A549 (cell line): ENCODE results near the gene GABBR2. TPM values are rescaled to one million over a fixed set of nuclear protein-coding genes. Genes with fewer than 3 reads are reported as not detected.

ENCODE experiments used
- ATAC-seq, 2 experiments: fragments of 200-7000 bp in 1 of 2; fragments of >200 bp in 1 of 2; cut with Nextera tagmentation in 1 of 2; cut with Tn5 transposase in 1 of 2; 3 replicates each; pipeline versions ENCODE4 v1.8.0 to v1.9.1; 2018 to 2020; ENCODE audit warnings: mild to moderate bottlenecking in 1 of 2, moderate library complexity in 1 of 2
- CTCF ChIA-PET: fragments of 300-600 bp; sonication (Branson Sonifier 250); formaldehyde crosslinking; extraction: SDS; loops from one replicate; lab custom pipeline; 2021; ENCODE audit warnings: antibody characterized with exemption, inconsistent platforms; lab: Yijun Ruan, JAX
- POLR2A ChIA-PET: fragments of 350-600 bp; formaldehyde crosslinking; extraction: SDS; loops from one replicate; lab custom pipeline; 2021; ENCODE audit warnings: antibody characterized with exemption, inconsistent platforms; lab: Yijun Ruan, JAX
- DNase-seq, 2 experiments: peaks; one replicate each; pipeline versions ENCODE4 v3.0.0 to v3.0.0-alpha.2; 2011 to 2016; ENCODE audit warnings: low read depth in 1 of 2, low spot score in 1 of 2
- FAIRE-seq: peaks from 2 replicates; lab custom pipeline; 2011; peaks lifted over from hg19 to GRCh38; lab: Jason Lieb, UNC
- H3K27ac ChIP-seq, 2 experiments: fragments of >200 bp; sonication (Bioruptor Twin); formaldehyde crosslinking; 3 replicates each; pipeline ENCODE4 v1.5.1; 2016 to 2017
- H3K4me1 ChIP-seq: fragments of >200 bp; sonication (Bioruptor Twin); formaldehyde crosslinking; 3 replicates; pipeline ENCODE4 v1.6.1; 2016
- H3K4me2 ChIP-seq: fragments of >200 bp; sonication (Bioruptor Twin); formaldehyde crosslinking; 3 replicates; pipeline ENCODE4 v1.6.1; 2016
- H3K4me3 ChIP-seq: fragments of >200 bp; sonication (Bioruptor Twin); formaldehyde crosslinking; 3 replicates; pipeline ENCODE4 v1.5.1; 2016
- H3K9me3 ChIP-seq: fragments of >200 bp; sonication (Bioruptor Twin); formaldehyde crosslinking; 3 replicates; pipeline ENCODE4 v1.6.1; 2016
- CBX2 ChIP-seq: fragments of 200-600 bp; sonication (generic); IDR thresholded peaks from 2 replicates; pipeline ENCODE4 v1.6.1; 2016; ENCODE audit warnings: low read depth, mild to moderate bottlenecking, borderline replicate concordance
- CBX8 ChIP-seq: fragments of 200-600 bp; sonication (generic); IDR thresholded peaks from 2 replicates; pipeline ENCODE4 v1.6.1; 2016
- CEBPB ChIP-seq, 2 experiments: fragments of >200 bp in 1 of 2; sonication (Bioruptor Twin) in 1 of 2; formaldehyde crosslinking in 1 of 2; IDR thresholded peaks; 2 replicates each; pipeline ENCODE4 v1.6.1; 2012 to 2016
- CHD2 ChIP-seq: fragments of 150-350 bp; IDR thresholded peaks from 2 replicates; pipeline ENCODE4 v1.6.1; 2014; ENCODE audit warnings: low read length; ENCODE audit not compliant: partially characterized antibody
- EHF ChIP-seq: fragments of 250-450 bp; sonication (Bioruptor Pico); IDR thresholded peaks from 2 replicates; pipeline ENCODE4 v1.5.0; 2020; ENCODE audit warnings: mild to moderate bottlenecking
- EHMT2 ChIP-seq: fragments of 200-600 bp; sonication (generic); IDR thresholded peaks from 2 replicates; pipeline ENCODE4 v1.6.1; 2016; ENCODE audit warnings: antibody characterized with exemption, low read depth, mild to moderate bottlenecking, moderate library complexity
- FOSL2 ChIP-seq, 2 experiments: fragments of 450-650 bp in 1 of 2; fragments of >200 bp in 1 of 2; sonication (Bioruptor Twin) in 1 of 2; formaldehyde crosslinking; IDR thresholded peaks; 2 replicates each; pipeline versions ENCODE4 v1.5.0 to v1.6.1; 2016 to 2020; ENCODE audit warnings: mild to moderate bottlenecking in 1 of 2, moderate library complexity in 1 of 2
- FOXS1 ChIP-seq: fragments of 250-450 bp; sonication (Bioruptor Pico); IDR thresholded peaks from 2 replicates; pipeline ENCODE4 v1.5.0; 2020; ENCODE audit warnings: mild to moderate bottlenecking, moderate library complexity
- GATA3 ChIP-seq: IDR thresholded peaks from 2 replicates; pipeline ENCODE4 v1.6.1; 2012; ENCODE audit warnings: borderline replicate concordance
- HDAC2 ChIP-seq: fragments of 200-600 bp; sonication (generic); IDR thresholded peaks from 2 replicates; pipeline ENCODE4 v1.6.1; 2016
- HOXA7 ChIP-seq: fragments of 250-450 bp; sonication (Bioruptor Pico); IDR thresholded peaks from 2 replicates; pipeline ENCODE4 v1.5.0; 2020; ENCODE audit warnings: mild to moderate bottlenecking, moderate library complexity
- JUN ChIP-seq, 2 experiments: fragments of >200 bp; sonication (Bioruptor Twin); formaldehyde crosslinking; IDR thresholded peaks; 2 replicates in 1 of 2; 3 replicates in 1 of 2; pipeline ENCODE4 v1.6.1; 2016 to 2017
- JUNB ChIP-seq: fragments of >200 bp; sonication (Bioruptor Twin); formaldehyde crosslinking; IDR thresholded peaks from 2 replicates; pipeline ENCODE4 v1.6.1; 2016
- MYC ChIP-seq: IDR thresholded peaks from 2 replicates; pipeline ENCODE4 v1.6.1; 2012; ENCODE audit warnings: mild to moderate bottlenecking, inconsistent platforms, low read length, improper control_type of control experiment, borderline replicate concordance
- NR3C1 ChIP-seq: fragments of >200 bp; sonication (Bioruptor Twin); formaldehyde crosslinking; IDR thresholded peaks from 3 replicates; pipeline ENCODE4 v1.6.1; 2017
- PHF8 ChIP-seq: fragments of 200-600 bp; sonication (generic); IDR thresholded peaks from 2 replicates; pipeline ENCODE4 v1.6.1; 2016; ENCODE audit warnings: low read depth, mild to moderate bottlenecking, antibody characterized with exemption, moderate library complexity, borderline replicate concordance
- POLR2A ChIP-seq: IDR thresholded peaks from 2 replicates; pipeline ENCODE4 v1.6.1; 2012; ENCODE audit warnings: mild to moderate bottlenecking, low read length
- RARB ChIP-seq: fragments of 250-450 bp; sonication (Bioruptor Pico); IDR thresholded peaks from 2 replicates; pipeline ENCODE4 v1.8.0; 2021; ENCODE audit warnings: mild to moderate bottlenecking, moderate library complexity
- RFX5 ChIP-seq: fragments of 450-650 bp; IDR thresholded peaks from 2 replicates; pipeline ENCODE4 v1.7.1; 2014; ENCODE audit warnings: antibody characterized with exemption, mild to moderate bottlenecking, moderate library complexity
- SMC3 ChIP-seq: fragments of >200 bp; sonication (Bioruptor Twin); formaldehyde crosslinking; IDR thresholded peaks from 3 replicates; pipeline ENCODE4 v1.6.1; 2018; ENCODE audit warnings: inconsistent platforms
- TFCP2L1 ChIP-seq: fragments of 250-450 bp; sonication (Bioruptor Pico); IDR thresholded peaks from 2 replicates; pipeline ENCODE4 v1.5.0; 2021; ENCODE audit warnings: mild to moderate bottlenecking
- TP53 ChIP-seq: fragments of 250-450 bp; sonication (Bioruptor Pico); IDR thresholded peaks from 2 replicates; pipeline ENCODE4 v1.5.0; 2021; ENCODE audit warnings: mild to moderate bottlenecking, moderate library complexity
- ZNF302 ChIP-seq: fragments of 250-450 bp; sonication (Bioruptor Pico); IDR thresholded peaks from 2 replicates; pipeline ENCODE4 v1.9.0; 2021; ENCODE audit warnings: inconsistent platforms, mild to moderate bottlenecking, moderate library complexity
- WGBS: methylation state at CpG from one replicate; pipeline ENCODE4 v1.1.6; 2017; ENCODE audit errors: missing lambda C conversion rate; 5-methylcytosine and 5-hydroxymethylcytosine counted together
- polyA plus RNA-seq, 4 experiments: library from polyadenylated mRNA; depleted of rRNA in 3 of 4; stranded (reverse); fragments of >200 nt; fragmentation: RNase III in 1 of 4; extraction: RNeasy Plus Mini Kit Qiagen cat#74134 plus additional on column Dnase treatment in 1 of 4; gene quantifications; 2 replicates in 3 of 4; 3 replicates in 1 of 4; pipeline ENCODE4 v1.2.3, GENCODE V29; 2011 to 2017
- TF ChIP-seq, protein P1 (sequence below): IDR thresholded peaks from 2 replicates; pipeline ENCODE4 v1.6.1; 2012
- TF ChIP-seq, protein P2 (sequence below): IDR thresholded peaks from 2 replicates; pipeline ENCODE4 v1.6.1; 2012
- TF ChIP-seq, protein P3 (sequence below): fragments of 450-650 bp; IDR thresholded peaks from 2 replicates; pipeline ENCODE4 v1.6.1; 2014; ENCODE audit warnings: antibody characterized with exemption
- TF ChIP-seq, protein P4 (sequence below): fragments of 250-450 bp; sonication (Bioruptor Pico); IDR thresholded peaks from 2 replicates; pipeline ENCODE4 v1.5.0; 2020; ENCODE audit warnings: low read depth, mild to moderate bottlenecking, moderate library complexity

Gene GABBR2
- polyA plus RNA-seq, 2 of the 4 experiments (the other 2 are of a cell fraction): 0.08 to 0.57 TPM

GRCh38 chr9:98598861-98599260 is 109.9 kb downstream of the GABBR2 start:
- Histone ChIP-seq H3K4me3 (no peak overlapping the region), H3K4me1 (no peaks in the 10 kb centered on the region), H3K4me2 (no peak overlapping the region), H3K9me3 (no peaks in the 10 kb centered on the region), H3K27ac (no peak overlapping the region)
- ATAC-seq (no peak), DNase-seq (no peak), FAIRE-seq (no peak)
- WGBS: no CpG with 5 or more reads among the region's 2 CpGs
- ChIA-PET CTCF (no interaction called here), POLR2A (no interaction called here)
- no peak for TF ChIP-seq JUN (IDR thresholded peaks at IDR 0.05)
- no peak for TF ChIP-seq HOXA7 (CRISPR knock-in tag)
- TF ChIP-seq, protein P1, sequence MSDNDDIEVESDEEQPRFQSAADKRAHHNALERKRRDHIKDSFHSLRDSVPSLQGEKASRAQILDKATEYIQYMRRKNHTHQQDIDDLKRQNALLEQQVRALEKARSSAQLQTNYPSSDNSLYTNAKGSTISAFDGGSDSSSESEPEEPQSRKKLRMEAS: no peak
- TF ChIP-seq SMC3: no peak
- TF ChIP-seq EHF (CRISPR knock-in tag): no peak
- no peak for TF ChIP-seq CEBPB (IDR thresholded peaks at IDR 0.05)
- no peak for TF ChIP-seq TP53 (CRISPR knock-in tag)
- TF ChIP-seq EHMT2: no peak
- no peak for TF ChIP-seq TFCP2L1 (CRISPR knock-in tag)

GRCh38 chr9:98597236-98597771 is 111.4 kb downstream of the GABBR2 start:
- POLR2A ChIA-PET: no interaction called here
- DNase-seq (no peak), FAIRE-seq (no peak), ATAC-seq (no peak)
- no peak for TF ChIP-seq CBX2
- no peak for TF ChIP-seq JUNB
- TF ChIP-seq, protein P2, sequence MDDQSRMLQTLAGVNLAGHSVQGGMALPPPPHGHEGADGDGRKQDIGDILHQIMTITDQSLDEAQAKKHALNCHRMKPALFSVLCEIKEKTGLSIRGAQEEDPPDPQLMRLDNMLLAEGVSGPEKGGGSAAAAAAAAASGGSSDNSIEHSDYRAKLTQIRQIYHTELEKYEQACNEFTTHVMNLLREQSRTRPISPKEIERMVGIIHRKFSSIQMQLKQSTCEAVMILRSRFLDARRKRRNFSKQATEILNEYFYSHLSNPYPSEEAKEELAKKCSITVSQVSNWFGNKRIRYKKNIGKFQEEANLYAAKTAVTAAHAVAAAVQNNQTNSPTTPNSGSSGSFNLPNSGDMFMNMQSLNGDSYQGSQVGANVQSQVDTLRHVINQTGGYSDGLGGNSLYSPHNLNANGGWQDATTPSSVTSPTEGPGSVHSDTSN: no peak
- TF ChIP-seq CBX8: no peak
- TF ChIP-seq ZNF302 (CRISPR knock-in tag): no peak
- no peak for TF ChIP-seq MYC
- no peak for TF ChIP-seq RARB
- TF ChIP-seq NR3C1: no peak
- TF ChIP-seq, protein P3, sequence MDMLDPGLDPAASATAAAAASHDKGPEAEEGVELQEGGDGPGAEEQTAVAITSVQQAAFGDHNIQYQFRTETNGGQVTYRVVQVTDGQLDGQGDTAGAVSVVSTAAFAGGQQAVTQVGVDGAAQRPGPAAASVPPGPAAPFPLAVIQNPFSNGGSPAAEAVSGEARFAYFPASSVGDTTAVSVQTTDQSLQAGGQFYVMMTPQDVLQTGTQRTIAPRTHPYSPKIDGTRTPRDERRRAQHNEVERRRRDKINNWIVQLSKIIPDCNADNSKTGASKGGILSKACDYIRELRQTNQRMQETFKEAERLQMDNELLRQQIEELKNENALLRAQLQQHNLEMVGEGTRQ: no peak
- no peak for TF ChIP-seq HDAC2
- TF ChIP-seq POLR2A: no peak
- TF ChIP-seq TP53 (CRISPR knock-in tag): no peak
- H3K4me1 ChIP-seq: no peaks in the 10 kb centered on the region
- no peaks in the 10 kb centered on the region for H3K9me3 ChIP-seq
- CTCF ChIA-PET: interaction anchor here (0.8 to 1.5 kb wide), 2 partner anchors 44 to 71 kb away, joined by 3 to 4 read pairs; no protein-coding TSS in a partner anchor
- no peak overlapping the region for H3K27ac ChIP-seq
- H3K4me2 ChIP-seq: no peak overlapping the region
- H3K4me3 ChIP-seq: no peak overlapping the region

DNA sequence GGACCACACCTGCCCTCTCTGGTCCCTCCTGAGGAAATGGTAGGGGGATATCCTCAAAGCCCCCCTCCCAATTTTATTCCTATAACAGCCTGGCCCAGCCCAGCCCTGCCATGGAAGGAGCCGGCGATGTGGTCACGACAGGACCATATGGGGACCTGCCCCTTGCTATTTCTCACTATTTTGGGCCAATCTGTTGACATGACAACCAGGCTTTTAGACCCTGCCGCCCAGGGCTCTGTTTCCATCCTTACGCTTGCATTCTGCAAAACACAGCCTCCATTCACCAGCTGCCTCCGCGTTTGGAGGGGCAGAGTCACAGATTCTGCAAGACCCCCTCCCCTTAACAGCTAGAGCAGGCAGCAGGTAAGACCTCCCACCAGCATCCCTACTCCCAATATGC is 112.2 kb downstream of the GABBR2 start:
- DNase-seq (no peak), FAIRE-seq (no peak), ATAC-seq (no peak)
- Histone ChIP-seq H3K4me1 (no peaks in the 10 kb centered on the region), H3K4me2 (no peak overlapping the region), H3K27ac (no peak overlapping the region), H3K9me3 (no peaks in the 10 kb centered on the region), H3K4me3 (no peak overlapping the region)
- TF ChIP-seq PHF8 (no peak), GATA3 (no peak), HOXA7 (CRISPR knock-in tag) (no peak), CHD2 (no peak), FOSL2 (IDR thresholded peaks at IDR 0.05) (no peak), FOSL2 (CRISPR knock-in tag; IDR thresholded peaks at IDR 0.05) (no peak), FOXS1 (no peak), ZNF302 (CRISPR knock-in tag) (no peak), SMC3 (no peak), RFX5 (no peak)
- TF ChIP-seq, protein P4, sequence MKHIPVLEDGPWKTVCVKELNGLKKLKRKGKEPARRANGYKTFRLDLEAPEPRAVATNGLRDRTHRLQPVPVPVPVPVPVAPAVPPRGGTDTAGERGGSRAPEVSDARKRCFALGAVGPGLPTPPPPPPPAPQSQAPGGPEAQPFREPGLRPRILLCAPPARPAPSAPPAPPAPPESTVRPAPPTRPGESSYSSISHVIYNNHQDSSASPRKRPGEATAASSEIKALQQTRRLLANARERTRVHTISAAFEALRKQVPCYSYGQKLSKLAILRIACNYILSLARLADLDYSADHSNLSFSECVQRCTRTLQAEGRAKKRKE: no peak
- POLR2A ChIA-PET: no interaction called here
- 55% methylated on average over 7 of the region's 7 CpGs for WGBS
- CTCF ChIA-PET: interaction anchor here (0.6 to 1.5 kb wide), 3 partner anchors 72 to 281 kb away, joined by 4 read pairs; no protein-coding TSS in a partner anchor
